CD4-positive, alpha-beta T cell (primary cell): ENCODE measurements around the gene PAGE2. TPM values are rescaled to one million over a fixed set of nuclear protein-coding genes. Genes with fewer than 3 reads are reported as not detected.

Experiments
- ATAC-seq: fragments of 200-7000 bp; cut with Tn5 transposase; one replicate; pipeline ENCODE4 v1.10.0; 2022; ENCODE audit warnings: mild to moderate bottlenecking; ENCODE audit not compliant: poor library complexity
- CTCF ChIA-PET: fragments of 350-600 bp; sonication (Branson Sonifier 250); formaldehyde crosslinking; loops from one replicate; lab custom pipeline; 2021; ENCODE audit warnings: antibody characterized with exemption, inconsistent platforms; lab: Charles Lee
- POLR2A ChIA-PET: fragments of 350-600 bp; sonication (Branson Sonifier 250); formaldehyde crosslinking; loops from one replicate; lab custom pipeline; 2021; ENCODE audit warnings: antibody characterized with exemption, inconsistent platforms; lab: Charles Lee
- DNase-seq, 14 experiments: peaks; one replicate each; pipeline ENCODE4 v3.0.0-alpha.2; 2013 to 2020; ENCODE audit warnings: mixed read lengths in 2 of 14
- H3K27ac ChIP-seq, 2 donors: one replicate each; pipeline versions ENCODE4 v1.5.1 to v1.7.0; 2013; ENCODE audit warnings: low read length in 2 of 2, low read depth in 1 of 2, mild to moderate bottlenecking in 1 of 2
- H3K27me3 ChIP-seq, 2 experiments: 1 replicate in 1 of 2; 2 replicates in 1 of 2; pipeline versions ENCODE4 v1.6.1 to v1.7.0; 2013; ENCODE audit warnings: low read length in 2 of 2, control low read depth in 1 of 2, mild to moderate bottlenecking in 1 of 2, moderate library complexity in 1 of 2; ENCODE audit not compliant: insufficient read depth in 2 of 2, control insufficient read depth in 1 of 2
- H3K36me3 ChIP-seq: one replicate; pipeline ENCODE4 v1.6.1; 2013; ENCODE audit warnings: low read length, control low read depth; ENCODE audit not compliant: insufficient read depth
- H3K4me1 ChIP-seq: one replicate; pipeline ENCODE4 v1.6.1; 2013; ENCODE audit warnings: low read length, control low read depth; ENCODE audit not compliant: insufficient read depth
- H3K4me3 ChIP-seq: one replicate; pipeline ENCODE4 v1.5.1; 2013; ENCODE audit warnings: mild to moderate bottlenecking, low read length, moderate library complexity
- H3K9me3 ChIP-seq, 2 experiments: 1 replicate in 1 of 2; 2 replicates in 1 of 2; pipeline versions ENCODE4 v1.6.1 to v1.7.0; 2013; ENCODE audit warnings: low read length in 2 of 2, mild to moderate bottlenecking in 2 of 2, control low read depth in 1 of 2, moderate library complexity in 1 of 2; ENCODE audit not compliant: control insufficient read depth in 1 of 2, insufficient read depth in 1 of 2
- H3K27ac Mint-ChIP-seq: one replicate; pipeline ENCODE4 v1.8.0; 2020; ENCODE audit warnings: mixed read lengths
- H3K27me3 Mint-ChIP-seq: one replicate; pipeline ENCODE4 v1.8.0; 2021; ENCODE audit warnings: mixed read lengths
- H3K36me3 Mint-ChIP-seq: one replicate; pipeline ENCODE4 v1.8.0; 2021; ENCODE audit warnings: low read depth, mixed read lengths
- H3K4me1 Mint-ChIP-seq: one replicate; pipeline ENCODE4 v1.8.0; 2021; ENCODE audit warnings: low read depth, mixed read lengths
- H3K4me3 Mint-ChIP-seq: one replicate; pipeline ENCODE4 v1.8.0; 2020; ENCODE audit warnings: mild to moderate bottlenecking, mixed read lengths
- H3K9me3 Mint-ChIP-seq: one replicate; pipeline ENCODE4 v1.8.0; 2020; ENCODE audit warnings: mixed read lengths
- intact Hi-C, 2 experiments: fragments of 100-400 bp; cut with DNase I in 1 of 2; cut with micrococcal nuclease in 1 of 2; formaldehyde crosslinking; loops; one replicate each; pipeline versions ENCODE4 v1.15.1 to v1.9.0; 2023 to 2025; cut with DNase I, micrococcal nuclease
- total RNA-seq, 174 experiments: library from RNA in 2 of 174; stranded (reverse) in 2 of 174; gene quantifications; one replicate each; pipeline ENCODE4 v1.2.3 and lab custom pipeline; 2021 to 2026
- TF ChIP-seq, protein P1 (sequence below): fragments of 200-600 bp; IDR thresholded peaks from one replicate; pipeline ENCODE4 v1.8.0; 2022; ENCODE audit warnings: antibody characterized with exemption, mild to moderate bottlenecking

PAGE2 gene
- total RNA-seq, 2 experiments from 2014 or later: not detected

DNA sequence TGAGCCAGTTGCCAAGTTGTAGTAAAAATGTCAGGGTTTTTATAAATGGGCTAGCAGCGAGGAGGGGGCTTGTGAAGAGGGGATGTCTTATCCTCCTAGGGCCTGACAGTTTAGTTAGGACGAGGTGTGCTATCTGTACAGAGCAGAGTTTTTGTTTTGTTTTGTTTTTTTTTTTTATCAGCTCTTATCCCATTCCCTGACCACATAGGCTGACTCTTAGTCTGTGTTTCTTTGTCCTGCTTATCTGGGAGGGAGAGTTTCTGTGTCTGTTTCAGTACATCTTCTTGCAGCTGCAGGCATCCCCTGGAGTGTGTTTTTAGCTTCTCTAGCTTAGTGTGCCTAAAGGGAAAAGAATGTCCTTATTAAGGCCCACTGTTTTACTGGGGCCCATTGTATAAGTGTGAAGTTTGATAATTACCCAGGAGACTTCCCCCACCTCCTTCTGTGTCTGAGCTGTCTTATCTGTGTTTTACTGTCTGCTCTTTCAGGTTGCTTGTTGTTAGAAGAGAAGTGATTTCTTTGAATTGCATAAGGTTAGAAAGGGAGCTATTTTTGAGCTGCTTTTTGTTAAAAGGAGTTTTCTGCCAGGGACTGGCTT is 32.0 kb downstream of the PAGE2 start:
- intact Hi-C loops: no loop called here
- Mint-ChIP-seq H3K27me3 (no peaks in the 10 kb centered on the region), H3K36me3 (no peaks in the 10 kb centered on the region), H3K4me3 (no peak overlapping the region), H3K4me1 (peaks cover 21% of the 10 kb centered on the region), H3K27ac (no peak overlapping the region), H3K9me3 (no peaks in the 10 kb centered on the region)
- ChIA-PET POLR2A (interaction anchor here (1.2 kb wide), 1 partner anchor 120 kb away, joined by 4 read pairs; the partner anchor contains the start of gene APEX2), CTCF (interaction anchor here (0.9 to 1.2 kb wide), 2 partner anchors 25 to 40 kb away, joined by 3 read pairs; no protein-coding TSS in a partner anchor)
- Histone ChIP-seq H3K27me3 (peaks cover 0 to 4% of the 10 kb centered on the region in 2 experiments), H3K36me3 (no peaks in the 10 kb centered on the region), H3K4me1 (peaks cover 12% of the 10 kb centered on the region), H3K27ac (no peak overlapping the region), H3K9me3 (no peaks in the 10 kb centered on the region), H3K4me3 (no peak overlapping the region)
- TF ChIP-seq, protein P1, sequence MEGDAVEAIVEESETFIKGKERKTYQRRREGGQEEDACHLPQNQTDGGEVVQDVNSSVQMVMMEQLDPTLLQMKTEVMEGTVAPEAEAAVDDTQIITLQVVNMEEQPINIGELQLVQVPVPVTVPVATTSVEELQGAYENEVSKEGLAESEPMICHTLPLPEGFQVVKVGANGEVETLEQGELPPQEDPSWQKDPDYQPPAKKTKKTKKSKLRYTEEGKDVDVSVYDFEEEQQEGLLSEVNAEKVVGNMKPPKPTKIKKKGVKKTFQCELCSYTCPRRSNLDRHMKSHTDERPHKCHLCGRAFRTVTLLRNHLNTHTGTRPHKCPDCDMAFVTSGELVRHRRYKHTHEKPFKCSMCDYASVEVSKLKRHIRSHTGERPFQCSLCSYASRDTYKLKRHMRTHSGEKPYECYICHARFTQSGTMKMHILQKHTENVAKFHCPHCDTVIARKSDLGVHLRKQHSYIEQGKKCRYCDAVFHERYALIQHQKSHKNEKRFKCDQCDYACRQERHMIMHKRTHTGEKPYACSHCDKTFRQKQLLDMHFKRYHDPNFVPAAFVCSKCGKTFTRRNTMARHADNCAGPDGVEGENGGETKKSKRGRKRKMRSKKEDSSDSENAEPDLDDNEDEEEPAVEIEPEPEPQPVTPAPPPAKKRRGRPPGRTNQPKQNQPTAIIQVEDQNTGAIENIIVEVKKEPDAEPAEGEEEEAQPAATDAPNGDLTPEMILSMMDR: no peak
- ATAC-seq (no peak), DNase-seq (no peak)

DNA sequence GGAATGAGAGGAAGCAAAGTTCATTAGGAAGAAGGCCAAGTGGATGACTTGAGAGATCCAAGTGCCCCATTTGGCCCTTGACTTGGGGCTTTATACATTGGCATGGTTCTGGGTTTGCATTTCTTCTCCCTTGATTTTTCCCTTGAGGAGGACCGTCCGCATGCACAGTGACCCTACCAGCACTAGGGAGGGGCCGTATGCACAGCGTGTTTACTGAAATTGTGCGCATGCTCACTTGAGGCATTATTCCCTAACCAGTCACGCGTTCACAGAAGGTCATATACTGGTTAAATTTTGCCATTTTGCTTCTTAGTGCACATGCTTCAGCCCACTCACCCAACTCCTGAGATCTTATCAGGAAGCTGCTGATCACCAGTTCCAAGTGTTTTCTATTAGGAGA is 35.1 kb downstream of the PAGE2 start:
- Histone ChIP-seq H3K27me3 (no peaks in the 10 kb centered on the region), H3K9me3 (no peaks in the 10 kb centered on the region), H3K4me3 (no peak overlapping the region), H3K27ac (no peak overlapping the region), H3K36me3 (no peaks in the 10 kb centered on the region), H3K4me1 (peaks cover 8% of the 10 kb centered on the region)
- ATAC-seq: no peak
- Mint-ChIP-seq H3K36me3 (no peaks in the 10 kb centered on the region), H3K4me1 (peaks cover 14% of the 10 kb centered on the region), H3K4me3 (no peak overlapping the region), H3K27ac (no peak overlapping the region), H3K27me3 (no peaks in the 10 kb centered on the region), H3K9me3 (no peaks in the 10 kb centered on the region)
- intact Hi-C loops: no loop called here
- ChIA-PET POLR2A (no interaction called here), CTCF (no interaction called here)
- TF ChIP-seq, protein P1: no peak
- no peak for DNase-seq

DNA sequence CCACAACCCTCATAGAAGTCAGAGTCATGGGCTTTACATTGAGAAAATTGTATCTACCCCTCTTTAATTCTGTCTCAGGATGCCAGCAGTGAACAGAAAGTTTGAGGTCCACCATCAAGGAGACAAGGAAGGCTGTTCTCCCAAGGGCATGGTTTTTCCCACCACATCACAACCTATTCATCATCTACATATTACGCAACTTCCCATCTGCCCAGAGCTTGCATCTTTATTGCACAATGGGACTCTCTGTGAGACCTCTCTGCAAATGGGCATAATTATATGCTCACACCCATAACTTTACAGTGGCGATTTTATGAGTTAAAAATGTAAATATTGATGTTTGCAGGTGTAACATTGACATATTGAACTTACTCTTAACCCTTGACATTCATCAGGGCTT is 38.9 kb downstream of the PAGE2 start:
- Mint-ChIP-seq H3K36me3 (no peaks in the 10 kb centered on the region), H3K9me3 (no peaks in the 10 kb centered on the region), H3K4me3 (no peak overlapping the region), H3K27ac (no peak overlapping the region), H3K4me1 (no peaks in the 10 kb centered on the region), H3K27me3 (no peaks in the 10 kb centered on the region)
- POLR2A ChIA-PET: no interaction called here
- DNase-seq (peak in 1 of 14 experiments; percentile 2), ATAC-seq (no peak)
- no peaks in the 10 kb centered on the region for H3K9me3 ChIP-seq
- H3K27me3 ChIP-seq: no peaks in the 10 kb centered on the region
- H3K36me3 ChIP-seq: no peaks in the 10 kb centered on the region
- CTCF ChIA-PET: no interaction called here
- TF ChIP-seq, protein P1: no peak
- H3K4me1 ChIP-seq: no peaks in the 10 kb centered on the region
- no peak overlapping the region for H3K4me3 ChIP-seq
- H3K27ac ChIP-seq: no peak overlapping the region
- intact Hi-C loops: no loop called here
